Activated T-cell treated with anti-CD3 and anti-CD28 coated beads, Interleukin-2, amount 50 U/mL, for 72 hours (primary cell): ENCODE measurements around the gene DCUN1D3. TPM values are rescaled to one million over a fixed set of nuclear protein-coding genes. Genes with fewer than 3 reads are reported as not detected.

Source experiments
- ATAC-seq, 2 donors: fragments of 150-1000 bp; cut with Tn5 transposase; replicated peaks in 1 of 2; 2 replicates each; pipeline ENCODE4 v1.10.0; 2021; ENCODE audit warnings: moderate library complexity in 2 of 2, mild to moderate bottlenecking in 1 of 2
- DNase-seq, 2 donors: peaks; one replicate each; pipeline ENCODE4 v3.0.0; 2021 to 2022; ENCODE audit warnings: mixed read lengths in 1 of 2
- H3K27ac Mint-ChIP-seq: one replicate; pipeline ENCODE4 v1.8.0; 2022; ENCODE audit warnings: mild to moderate bottlenecking, moderate library complexity, mixed read lengths
- H3K27me3 Mint-ChIP-seq: one replicate; pipeline ENCODE4 v1.8.0; 2022; ENCODE audit warnings: low read depth, mixed read lengths
- H3K36me3 Mint-ChIP-seq, 2 donors: one replicate each; pipeline ENCODE4 v1.8.0; 2022; ENCODE audit warnings: mixed read lengths in 2 of 2, mild to moderate bottlenecking in 1 of 2; ENCODE audit not compliant: insufficient read depth in 2 of 2
- H3K4me1 Mint-ChIP-seq: one replicate; pipeline ENCODE4 v1.8.0; 2022; ENCODE audit warnings: low read depth, mixed read lengths
- H3K4me3 Mint-ChIP-seq, 2 donors: one replicate each; pipeline ENCODE4 v1.8.0; 2022; ENCODE audit warnings: mild to moderate bottlenecking in 2 of 2, mixed read lengths in 2 of 2, moderate library complexity in 2 of 2
- H3K9me3 Mint-ChIP-seq, 2 donors: one replicate each; pipeline ENCODE4 v1.8.0; 2022; ENCODE audit warnings: mixed read lengths in 2 of 2
- total RNA-seq, 2 donors: library from RNA; stranded (reverse); gene quantifications; one replicate each; pipeline ENCODE4 v1.2.3, GENCODE V29; 2022

Gene DCUN1D3
- total RNA-seq, 2 donors from 2014 or later: 5.7 to 9.9 TPM

GRCh38 chr16:20906341-20907255 lies 6.4 kb upstream of the DCUN1D3 start:
- ATAC-seq (no peak), DNase-seq (no peak)
- no peaks in the 10 kb centered on the region for H3K27me3 Mint-ChIP-seq
- H3K27ac Mint-ChIP-seq: no peak overlapping the region
- peaks cover under 1 to 11% of the 10 kb centered on the region in 2 donors for H3K36me3 Mint-ChIP-seq
- no peak overlapping the region for H3K4me3 Mint-ChIP-seq
- no peaks in the 10 kb centered on the region for H3K9me3 Mint-ChIP-seq
- peaks cover 75% of the 10 kb centered on the region for H3K4me1 Mint-ChIP-seq

GRCh38 chr16:20905576-20905975 lies 5.4 kb upstream of the DCUN1D3 start:
- ATAC-seq (no peak), DNase-seq (no peak)
- Mint-ChIP-seq H3K27me3 (no peaks in the 10 kb centered on the region), H3K4me1 (peaks cover 72% of the 10 kb centered on the region), H3K36me3 (peaks cover 7 to 19% of the 10 kb centered on the region in 2 donors), H3K27ac (no peak overlapping the region), H3K4me3 (no peak overlapping the region), H3K9me3 (no peaks in the 10 kb centered on the region)

GRCh38 chr16:20904507-20905081 lies 4.4 kb upstream of the DCUN1D3 start:
- Mint-ChIP-seq H3K4me1 (peaks cover 62% of the 10 kb centered on the region), H3K27ac (peak overlapping the region; percentile 60), H3K36me3 (peaks cover 10 to 22% of the 10 kb centered on the region in 2 donors), H3K9me3 (no peaks in the 10 kb centered on the region), H3K4me3 (peak overlapping the region in 1 of 2 donors; percentile 77), H3K27me3 (no peaks in the 10 kb centered on the region)
- DNase-seq: no peak
- ATAC-seq: no peak

- no peak for DNase-seq
- Mint-ChIP-seq H3K36me3 (peaks cover 10 to 22% of the 10 kb centered on the region in 2 donors), H3K4me1 (peaks cover 63% of the 10 kb centered on the region), H3K4me3 (peak overlapping the region; percentile 27 to 77), H3K27ac (peak overlapping the region; percentile 34), H3K27me3 (no peaks in the 10 kb centered on the region), H3K9me3 (no peaks in the 10 kb centered on the region)
- no peak for ATAC-seq
Observed at GRCh38 chr16:20903899-20904506, 3.8 kb upstream of the DCUN1D3 start.

GRCh38 chr16:20903116-20903898 lies 3.1 kb upstream of the DCUN1D3 start:
- DNase-seq (no peak), ATAC-seq (no peak)
- H3K27ac Mint-ChIP-seq: peak overlapping the region; percentile 8
- H3K36me3 Mint-ChIP-seq: peaks cover 10 to 22% of the 10 kb centered on the region in 2 donors
- H3K9me3 Mint-ChIP-seq: no peaks in the 10 kb centered on the region
- peaks cover 70% of the 10 kb centered on the region for H3K4me1 Mint-ChIP-seq
- H3K27me3 Mint-ChIP-seq: no peaks in the 10 kb centered on the region
- peak overlapping the region; percentile 29 to 77 for H3K4me3 Mint-ChIP-seq

- ATAC-seq (no peak), DNase-seq (no peak)
- Mint-ChIP-seq H3K27me3 (no peaks in the 10 kb centered on the region), H3K9me3 (no peaks in the 10 kb centered on the region), H3K4me3 (peak overlapping the region; percentile 87 to 90), H3K27ac (peak overlapping the region; percentile 96), H3K36me3 (peaks cover 10 to 19% of the 10 kb centered on the region in 2 donors), H3K4me1 (peaks cover 72% of the 10 kb centered on the region)
Observed at GRCh38 chr16:20902426-20902825, 2.3 kb upstream of the DCUN1D3 start.

- DNase-seq: peak; percentile 12 to 18
- no peak for ATAC-seq
- no peaks in the 10 kb centered on the region for H3K9me3 Mint-ChIP-seq
- peak overlapping the region; percentile 87 to 90 for H3K4me3 Mint-ChIP-seq
- H3K27ac Mint-ChIP-seq: peak overlapping the region; percentile 96
- H3K4me1 Mint-ChIP-seq: peaks cover 71% of the 10 kb centered on the region
- no peaks in the 10 kb centered on the region for H3K27me3 Mint-ChIP-seq
- H3K36me3 Mint-ChIP-seq: peaks cover 10 to 19% of the 10 kb centered on the region in 2 donors
Observed at GRCh38 chr16:20901436-20902112, 1.4 kb upstream of the DCUN1D3 start.

GRCh38 chr16:20901068-20901435 lies 894 bp upstream of the DCUN1D3 start:
- H3K9me3 Mint-ChIP-seq: no peaks in the 10 kb centered on the region
- peak overlapping the region; percentile 87 to 90 for H3K4me3 Mint-ChIP-seq
- peaks cover 10 to 19% of the 10 kb centered on the region in 2 donors for H3K36me3 Mint-ChIP-seq
- peaks cover 69% of the 10 kb centered on the region for H3K4me1 Mint-ChIP-seq
- H3K27me3 Mint-ChIP-seq: no peaks in the 10 kb centered on the region
- ATAC-seq: peak in 1 of 2 donors; percentile 2
- DNase-seq: no peak
- H3K27ac Mint-ChIP-seq: peak overlapping the region; percentile 96

- H3K9me3 Mint-ChIP-seq: no peaks in the 10 kb centered on the region
- ATAC-seq: no peak
- peaks cover 61% of the 10 kb centered on the region for H3K4me1 Mint-ChIP-seq
- H3K27me3 Mint-ChIP-seq: no peaks in the 10 kb centered on the region
- peak overlapping the region; percentile 96 for H3K27ac Mint-ChIP-seq
- DNase-seq: peak; percentile 7 to 25
- peak overlapping the region; percentile 87 to 90 for H3K4me3 Mint-ChIP-seq
- peaks cover 12 to 21% of the 10 kb centered on the region in 2 donors for H3K36me3 Mint-ChIP-seq
Observed at GRCh38 chr16:20899477-20900298, 470 bp downstream of the DCUN1D3 start.

GRCh38 chr16:20899071-20899470 lies 1.1 kb downstream of the DCUN1D3 start:
- Mint-ChIP-seq H3K4me3 (peak overlapping the region; percentile 87 to 90), H3K27ac (peak overlapping the region; percentile 56), H3K36me3 (peaks cover 12 to 21% of the 10 kb centered on the region in 2 donors), H3K27me3 (no peaks in the 10 kb centered on the region), H3K9me3 (no peaks in the 10 kb centered on the region), H3K4me1 (peaks cover 55% of the 10 kb centered on the region)
- DNase-seq: no peak
- no peak for ATAC-seq

- no peaks in the 10 kb centered on the region for H3K9me3 Mint-ChIP-seq
- H3K4me1 Mint-ChIP-seq: peaks cover 44% of the 10 kb centered on the region
- DNase-seq (no peak), ATAC-seq (no peak)
- no peaks in the 10 kb centered on the region for H3K27me3 Mint-ChIP-seq
- peaks cover 12 to 21% of the 10 kb centered on the region in 2 donors for H3K36me3 Mint-ChIP-seq
- no peak overlapping the region for H3K27ac Mint-ChIP-seq
- peak overlapping the region; percentile 11 to 90 for H3K4me3 Mint-ChIP-seq
Observed at GRCh38 chr16:20897922-20898321, 2.2 kb downstream of the DCUN1D3 start.
